ENCODE measurements around the gene TBX2. TPM values are rescaled to one million over a fixed set of nuclear protein-coding genes. Genes with fewer than 3 reads are reported as not detected.

TBX2 gene
- total and polyA plus RNA-seq, 2 of the 4 experiments (the other 2 are of a cell fraction) = 20.1 to 64.1 TPM

DNA sequence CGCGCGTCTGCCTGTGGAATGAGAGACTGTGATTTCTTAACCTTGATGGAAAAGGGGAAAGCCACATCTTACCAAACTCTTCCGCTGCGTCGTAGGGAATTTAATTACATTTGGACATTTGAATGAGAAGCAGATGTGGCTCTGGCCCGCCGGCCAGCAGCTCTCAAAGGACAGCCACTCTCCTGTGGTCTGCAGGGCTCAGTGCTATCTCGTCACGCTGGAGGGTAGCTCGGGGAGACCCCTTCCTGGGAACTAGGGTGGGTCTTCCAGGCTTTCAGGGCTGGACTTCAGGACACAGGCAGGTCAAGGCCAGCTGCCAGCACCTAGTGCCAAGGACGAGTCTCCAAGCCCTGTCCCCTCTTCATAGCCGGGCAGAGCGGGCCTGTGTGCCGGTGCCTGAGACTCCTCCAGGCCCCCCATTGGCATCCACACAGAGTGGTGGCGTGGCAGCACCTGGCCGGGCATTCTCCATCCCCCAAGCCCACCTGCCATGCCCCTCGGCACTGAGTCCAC lies 15.9 kb upstream of the TBX2 start:
- H3K4me2 ChIP-seq (ENCODE audit: low read depth, low read length) = no peak overlapping the region
- 85% methylated on average over 5 of the region's 18 CpGs; no CpG with 5 or more reads in 1 of the 2 experiments for WGBS, 2 experiments (ENCODE audit: extremely low coverage in 2 of 2, insufficient read length in 1 of 2)
- H4K91ac ChIP-seq (ENCODE audit: insufficient read depth, low read depth, low read length) = no peak overlapping the region
- DNase-seq (no peak), ATAC-seq (ENCODE audit: low read depth) (no peak)
- CTCF ChIA-PET = no interaction called here
- no peaks in the 10 kb centered on the region for H3K36me3 ChIP-seq (ENCODE audit: control insufficient read depth, insufficient read depth, low read length)
- TF ChIP-seq RAD21 (IDR thresholded peaks at IDR 0.05; ENCODE audit: low read length) = no peak
- TF ChIP-seq USF2 (IDR thresholded peaks at IDR 0.05; ENCODE audit: low read depth, low read length) = no peak
- TF ChIP-seq MAFK (IDR thresholded peaks at IDR 0.05; ENCODE audit: low read depth, low read length) = no peak
- no peak for TF ChIP-seq FOS (IDR thresholded peaks at IDR 0.05; ENCODE audit: low read depth, low read length)
- no peak for TF ChIP-seq MXI1 (IDR thresholded peaks at IDR 0.05; ENCODE audit: borderline replicate concordance, low read depth, low read length)
- no peak for TF ChIP-seq CHD1 (IDR thresholded peaks at IDR 0.05; ENCODE audit: low read depth, low read length)
- no peak for TF ChIP-seq BHLHE40 (IDR thresholded peaks at IDR 0.05; ENCODE audit: low read depth, low read length)
- no peak for TF ChIP-seq NFE2L2 (IDR thresholded peaks at IDR 0.05; ENCODE audit: low read depth, low read length)
- TF ChIP-seq, protein P1, sequence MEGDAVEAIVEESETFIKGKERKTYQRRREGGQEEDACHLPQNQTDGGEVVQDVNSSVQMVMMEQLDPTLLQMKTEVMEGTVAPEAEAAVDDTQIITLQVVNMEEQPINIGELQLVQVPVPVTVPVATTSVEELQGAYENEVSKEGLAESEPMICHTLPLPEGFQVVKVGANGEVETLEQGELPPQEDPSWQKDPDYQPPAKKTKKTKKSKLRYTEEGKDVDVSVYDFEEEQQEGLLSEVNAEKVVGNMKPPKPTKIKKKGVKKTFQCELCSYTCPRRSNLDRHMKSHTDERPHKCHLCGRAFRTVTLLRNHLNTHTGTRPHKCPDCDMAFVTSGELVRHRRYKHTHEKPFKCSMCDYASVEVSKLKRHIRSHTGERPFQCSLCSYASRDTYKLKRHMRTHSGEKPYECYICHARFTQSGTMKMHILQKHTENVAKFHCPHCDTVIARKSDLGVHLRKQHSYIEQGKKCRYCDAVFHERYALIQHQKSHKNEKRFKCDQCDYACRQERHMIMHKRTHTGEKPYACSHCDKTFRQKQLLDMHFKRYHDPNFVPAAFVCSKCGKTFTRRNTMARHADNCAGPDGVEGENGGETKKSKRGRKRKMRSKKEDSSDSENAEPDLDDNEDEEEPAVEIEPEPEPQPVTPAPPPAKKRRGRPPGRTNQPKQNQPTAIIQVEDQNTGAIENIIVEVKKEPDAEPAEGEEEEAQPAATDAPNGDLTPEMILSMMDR (conservative IDR thresholded peaks at IDR 0.05; ENCODE audit: low read depth, low read length) = no peak
- TF ChIP-seq RCOR1 (IDR thresholded peaks at IDR 0.05; ENCODE audit: insufficient replicate concordance, low read length) = no peak
- no peak for TF ChIP-seq POLR2A (IDR thresholded peaks at IDR 0.05; ENCODE audit: low read depth, low read length)
- no peak for TF ChIP-seq RFX5 (IDR thresholded peaks at IDR 0.05; ENCODE audit: low read depth, low read length)
- TF ChIP-seq CEBPB (IDR thresholded peaks at IDR 0.05; ENCODE audit: low read depth, low read length) = no peak
- no peak for TF ChIP-seq MAZ (IDR thresholded peaks at IDR 0.05; ENCODE audit: borderline replicate concordance, low read depth, low read length)
- no peak for TF ChIP-seq ELK1 (IDR thresholded peaks at IDR 0.05; ENCODE audit: borderline replicate concordance, low read depth, low read length)
- no peak overlapping the region for H3K14ac ChIP-seq (replicated peaks; ENCODE audit: low read depth, low read length)
- H2BK20ac ChIP-seq (ENCODE audit: low read depth, low read length) = no peak overlapping the region
- no peaks in the 10 kb centered on the region for H3K9me3 ChIP-seq (ENCODE audit: control insufficient read depth, insufficient read depth, low read length)
- H3K18ac ChIP-seq (ENCODE audit: low read depth, low read length) = no peak overlapping the region
- no peak overlapping the region for H2BK5ac ChIP-seq (ENCODE audit: low read depth, low read length, poor library complexity, severe bottlenecking)
- H3K4me1 ChIP-seq (ENCODE audit: control insufficient read depth, insufficient read depth, low read length) = peaks cover 7% of the 10 kb centered on the region
- H2BK120ac ChIP-seq (ENCODE audit: low read depth, low read length) = no peak overlapping the region
- no peaks in the 10 kb centered on the region for H4K20me1 ChIP-seq (ENCODE audit: insufficient read depth, low read length)
- intact Hi-C loops (cut with micrococcal nuclease) = no loop called here
- H2AK9ac ChIP-seq (replicated peaks; ENCODE audit: low read depth, low read length, poor library complexity) = no peak overlapping the region
- H3K56ac ChIP-seq (ENCODE audit: extremely low read depth, insufficient read depth, low read length) = no peak overlapping the region
- H2AFZ ChIP-seq (replicated peaks; ENCODE audit: low read length, poor library complexity) = no peak overlapping the region
- in situ Hi-C loops (cut with MboI; ENCODE audit: low sequenced_read_pairs) = no loop called here
- peaks cover 4 to 46% of the 10 kb centered on the region in 2 experiments; a peak in 1 of 4 replicates for H3K79me1 ChIP-seq (ENCODE audit: low read depth in 1 of 2, low read length in 2 of 2)
- POLR2A ChIA-PET (ENCODE audit: unreplicated experiment) = no interaction called here
- H4K8ac ChIP-seq (ENCODE audit: low read depth in 2 of 2, low read length in 2 of 2) = no peak overlapping the region
- dilution Hi-C loops (cut with HindIII; ENCODE audit: low sequenced_read_pairs, unreplicated experiment) = no loop called here
- H3K9me1 ChIP-seq (ENCODE audit: insufficient read depth, low read length) = peaks cover 21% of the 10 kb centered on the region
- H3K9ac ChIP-seq (ENCODE audit: low read depth, low read length) = no peak overlapping the region
- BruUV-seq (replicated peaks) = no TSS peak
- no peak overlapping the region for H3K4me3 ChIP-seq (ENCODE audit: insufficient read depth, low read depth, low read length)
- no peak overlapping the region for H2BK15ac ChIP-seq (ENCODE audit: low read depth, low read length)
- no peak overlapping the region for H3K23ac ChIP-seq (ENCODE audit: low read depth, low read length)
- H3K27me3 ChIP-seq (ENCODE audit: control insufficient read depth, insufficient read depth, low read length) = no peaks in the 10 kb centered on the region
- no peak overlapping the region; the same call in 1 of the 2 replicates for H2AK5ac ChIP-seq (ENCODE audit: low read depth, low read length)
- H3K27ac ChIP-seq (ENCODE audit: insufficient read depth, low read length) = no peak overlapping the region
- H3K4ac ChIP-seq (ENCODE audit: low read depth, low read length) = no peak overlapping the region
- no peak overlapping the region for H4K5ac ChIP-seq (ENCODE audit: low read depth, low read length)
